Measurements from ENCODE around the gene CR1L. TPM values are rescaled to one million over a fixed set of nuclear protein-coding genes. Genes with fewer than 3 reads are reported as not detected.

CR1L gene
- total RNA-seq (not detected), polyA plus RNA-seq (under 1 TPM in 1 of 3 donors, not detected in 2; 0.05 TPM)
- long read RNA-seq, donor 1, result 0 reads
- long read RNA-seq, donor 2, result 0 reads

DNA sequence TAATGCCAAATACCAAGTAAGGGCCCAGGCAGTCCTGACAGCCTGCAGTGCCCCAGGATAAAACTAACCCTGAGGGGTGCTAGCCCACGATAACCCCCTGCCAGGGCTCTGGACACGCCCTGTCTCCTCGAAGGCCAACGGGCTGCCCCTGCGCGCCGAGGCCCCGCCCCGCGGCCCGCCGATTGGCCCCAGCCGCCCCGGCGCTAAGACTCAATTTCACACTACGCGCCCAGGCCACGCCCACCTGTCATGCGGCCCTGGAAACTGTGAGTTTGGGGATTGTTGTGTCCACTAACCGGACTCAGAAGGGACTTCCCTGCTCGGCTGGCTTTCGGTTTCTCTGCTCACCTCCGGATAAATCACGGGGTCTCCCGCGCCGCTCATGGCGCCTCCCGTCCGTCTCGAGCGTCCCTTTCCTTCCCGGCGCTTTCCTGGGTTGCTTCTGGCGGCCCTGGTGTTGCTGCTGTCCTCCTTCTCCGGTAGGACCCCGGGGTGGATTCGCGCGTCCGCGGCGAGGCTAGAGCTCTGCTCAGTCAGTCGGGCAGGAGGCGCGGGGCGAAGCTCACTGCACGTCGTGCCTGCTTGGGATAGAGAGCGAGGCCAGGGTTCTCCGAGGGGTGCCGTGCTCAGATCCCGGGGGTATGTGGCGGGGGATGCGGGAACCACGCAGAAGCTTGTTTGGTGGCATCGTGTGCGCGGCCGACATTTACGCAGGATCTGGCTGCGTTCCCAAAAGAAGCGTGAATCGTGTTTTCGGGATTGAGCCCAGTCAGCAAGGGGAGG lies at the start of gene CR1L:
CR1L (plus strand) TSS at position 282 of the 783 bp plus-strand sequence; CDS start at position 383, 101 bp downstream.
- ATAC-seq (peak; percentile 94 to 100 (median 98)), DNase-seq (peak; percentile 83 to 86)
- H3K9me3 ChIP-seq, result no peaks in the 10 kb centered on the region
- peak within 1 kb of the TSS; percentile 76 for H3K4me3 ChIP-seq
- no peaks in the 10 kb centered on the region for H3K36me3 ChIP-seq (ENCODE audit: insufficient read depth in 1 of 2, low read depth in 1 of 2)
- intact Hi-C loops (cut with DNase I), result no loop called here
- TF ChIP-seq, protein P1, sequence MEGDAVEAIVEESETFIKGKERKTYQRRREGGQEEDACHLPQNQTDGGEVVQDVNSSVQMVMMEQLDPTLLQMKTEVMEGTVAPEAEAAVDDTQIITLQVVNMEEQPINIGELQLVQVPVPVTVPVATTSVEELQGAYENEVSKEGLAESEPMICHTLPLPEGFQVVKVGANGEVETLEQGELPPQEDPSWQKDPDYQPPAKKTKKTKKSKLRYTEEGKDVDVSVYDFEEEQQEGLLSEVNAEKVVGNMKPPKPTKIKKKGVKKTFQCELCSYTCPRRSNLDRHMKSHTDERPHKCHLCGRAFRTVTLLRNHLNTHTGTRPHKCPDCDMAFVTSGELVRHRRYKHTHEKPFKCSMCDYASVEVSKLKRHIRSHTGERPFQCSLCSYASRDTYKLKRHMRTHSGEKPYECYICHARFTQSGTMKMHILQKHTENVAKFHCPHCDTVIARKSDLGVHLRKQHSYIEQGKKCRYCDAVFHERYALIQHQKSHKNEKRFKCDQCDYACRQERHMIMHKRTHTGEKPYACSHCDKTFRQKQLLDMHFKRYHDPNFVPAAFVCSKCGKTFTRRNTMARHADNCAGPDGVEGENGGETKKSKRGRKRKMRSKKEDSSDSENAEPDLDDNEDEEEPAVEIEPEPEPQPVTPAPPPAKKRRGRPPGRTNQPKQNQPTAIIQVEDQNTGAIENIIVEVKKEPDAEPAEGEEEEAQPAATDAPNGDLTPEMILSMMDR (IDR thresholded peaks at IDR 0.05), result no peak
- H3K27me3 ChIP-seq (ENCODE audit: insufficient read depth in 3 of 3, low read length in 2 of 3), result peaks cover 0 to 22% (median 2%) of the 10 kb centered on the region in 3 donors
- WGBS, 3 donors, result 2 to 6% (median 2%) methylated on average over 64 to 65 of the region's 65 CpGs
- H3K4me1 ChIP-seq, result no peaks in the 10 kb centered on the region
- H3K27ac ChIP-seq, result no peak within 1 kb of the TSS

DNA sequence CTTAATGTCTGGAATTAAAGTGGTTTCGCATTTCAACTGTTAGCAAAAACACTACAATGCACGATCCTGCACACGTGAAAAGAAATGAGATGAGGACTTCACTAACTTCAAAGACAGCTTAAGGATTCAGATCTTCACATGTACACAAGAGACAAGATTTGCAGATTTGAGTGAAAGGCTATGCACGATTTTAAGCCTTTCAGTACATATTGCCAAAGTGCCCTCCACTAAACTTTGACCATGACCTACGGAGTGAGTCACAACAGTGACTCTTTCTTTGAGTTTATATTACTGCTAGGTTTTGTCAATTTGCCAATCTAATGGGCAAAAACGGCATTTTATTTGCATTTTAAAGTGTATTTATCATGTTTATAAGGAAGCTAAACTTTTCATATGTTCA lies 41.2 kb upstream of the CR1L start:
- WGBS, 3 donors, result 49 to 58% (median 55%) methylated on average over 6 of the region's 6 CpGs
- Histone ChIP-seq H3K4me3 (no peak overlapping the region), H3K27ac (no peak overlapping the region), H3K9me3 (no peaks in the 10 kb centered on the region), H3K36me3 (ENCODE audit: insufficient read depth in 1 of 2, low read depth in 1 of 2) (no peaks in the 10 kb centered on the region), H3K4me1 (no peaks in the 10 kb centered on the region), H3K27me3 (ENCODE audit: insufficient read depth in 3 of 3, low read length in 2 of 3) (peaks cover 0 to 3% (median 0%) of the 10 kb centered on the region in 3 donors)
- DNase-seq (no peak), ATAC-seq (no peak)
- intact Hi-C loops (cut with DNase I), result no loop called here
- TF ChIP-seq, protein P1 (IDR thresholded peaks at IDR 0.05), result no peak

DNA sequence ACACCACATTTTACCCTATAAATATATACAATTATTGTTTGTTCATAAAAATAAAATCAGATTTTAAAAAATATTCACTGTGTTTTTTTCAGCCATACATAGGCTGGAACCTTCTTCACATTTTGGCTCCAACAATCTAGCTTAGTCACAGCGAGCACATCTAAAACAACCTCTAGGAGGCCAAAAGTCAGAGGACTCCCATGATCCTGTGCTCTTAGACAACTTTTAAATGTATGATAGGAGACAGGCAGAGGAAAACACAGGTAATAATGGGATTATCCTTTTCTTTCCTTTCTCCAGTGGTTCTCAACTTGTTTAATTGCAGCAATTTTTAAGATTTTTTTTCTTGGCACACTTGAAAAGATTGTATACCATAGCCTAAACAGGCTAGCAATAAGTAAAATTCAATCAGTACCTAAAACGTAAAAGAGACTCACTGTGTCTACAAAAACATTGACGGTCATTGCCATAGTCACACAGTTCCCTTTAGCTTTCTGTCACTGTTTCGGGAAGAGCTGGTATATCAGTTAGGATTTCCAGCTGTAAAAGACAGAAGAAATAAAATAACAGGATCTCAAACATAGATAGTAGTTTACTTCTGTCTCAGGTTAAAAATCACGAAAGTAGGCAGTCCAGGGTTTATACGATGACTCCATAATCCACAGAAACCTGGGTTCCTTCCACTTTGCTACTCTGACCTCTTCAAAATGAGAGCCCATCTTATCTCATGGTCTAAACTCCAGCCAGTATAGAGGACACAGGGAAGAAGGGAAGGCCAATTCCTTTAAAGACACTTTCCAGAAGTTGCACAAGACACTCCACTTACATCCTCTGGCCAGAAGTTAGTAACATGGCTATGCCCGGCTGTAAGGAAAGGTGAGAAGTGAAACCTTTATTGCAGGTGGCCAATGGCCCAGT lies 39.2 kb upstream of the CR1L start:
- WGBS, 3 donors, result 76 to 85% (median 79%) methylated on average over 7 of the region's 7 CpGs
- H3K9me3 ChIP-seq, result no peaks in the 10 kb centered on the region
- ATAC-seq, result peak in 1 of 4 donors; percentile 36
- intact Hi-C loops (cut with DNase I), result no loop called here
- TF ChIP-seq, protein P1 (IDR thresholded peaks at IDR 0.05), result no peak
- H3K4me1 ChIP-seq, result no peaks in the 10 kb centered on the region
- peaks cover 0 to 3% (median 0%) of the 10 kb centered on the region in 3 donors for H3K27me3 ChIP-seq (ENCODE audit: insufficient read depth in 3 of 3, low read length in 2 of 3)
- H3K4me3 ChIP-seq, result no peak overlapping the region
- H3K27ac ChIP-seq, result no peak overlapping the region
- no peaks in the 10 kb centered on the region for H3K36me3 ChIP-seq (ENCODE audit: insufficient read depth in 1 of 2, low read depth in 1 of 2)
- no peak for DNase-seq

DNA sequence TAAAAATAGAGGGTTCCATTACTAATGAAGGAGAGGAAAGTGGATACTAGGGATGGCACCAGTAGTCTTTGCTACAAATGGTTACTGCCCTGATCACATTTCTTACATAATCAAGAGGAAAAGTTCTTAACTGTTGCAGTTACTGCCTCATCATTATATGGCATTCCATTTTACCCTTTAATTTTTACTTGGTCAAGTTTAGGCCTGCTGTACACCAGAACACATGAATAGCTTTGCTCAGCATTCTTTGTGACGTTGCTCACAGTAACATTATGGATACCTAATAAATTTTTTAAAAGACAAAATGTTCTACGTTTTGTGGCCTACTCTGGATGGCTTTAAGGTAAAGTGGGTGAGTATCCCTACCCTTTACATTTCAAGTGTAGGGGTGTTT lies 38.6 kb upstream of the CR1L start:
- no peak overlapping the region for H3K27ac ChIP-seq
- H3K9me3 ChIP-seq, result no peaks in the 10 kb centered on the region
- peaks cover 0 to 3% (median 0%) of the 10 kb centered on the region in 3 donors for H3K27me3 ChIP-seq (ENCODE audit: insufficient read depth in 3 of 3, low read length in 2 of 3)
- H3K4me3 ChIP-seq, result no peak overlapping the region
- DNase-seq (no peak), ATAC-seq (no peak)
- WGBS, 3 donors, result 59 to 81% (median 59%) methylated on average over 2 of the region's 2 CpGs
- TF ChIP-seq, protein P1 (IDR thresholded peaks at IDR 0.05), result no peak
- H3K4me1 ChIP-seq, result no peaks in the 10 kb centered on the region
- intact Hi-C loops (cut with DNase I), result no loop called here
- H3K36me3 ChIP-seq (ENCODE audit: insufficient read depth in 1 of 2, low read depth in 1 of 2), result no peaks in the 10 kb centered on the region

Measured in psoas muscle (tissue), 8 donors.